Measurements from ENCODE around the gene JAKMIP1. TPM values are rescaled to one million over a fixed set of nuclear protein-coding genes. Genes with fewer than 3 reads are reported as not detected.

The JAKMIP1 gene
- total RNA-seq, 1 donor from 2014 or later: 11.3 TPM

DNA sequence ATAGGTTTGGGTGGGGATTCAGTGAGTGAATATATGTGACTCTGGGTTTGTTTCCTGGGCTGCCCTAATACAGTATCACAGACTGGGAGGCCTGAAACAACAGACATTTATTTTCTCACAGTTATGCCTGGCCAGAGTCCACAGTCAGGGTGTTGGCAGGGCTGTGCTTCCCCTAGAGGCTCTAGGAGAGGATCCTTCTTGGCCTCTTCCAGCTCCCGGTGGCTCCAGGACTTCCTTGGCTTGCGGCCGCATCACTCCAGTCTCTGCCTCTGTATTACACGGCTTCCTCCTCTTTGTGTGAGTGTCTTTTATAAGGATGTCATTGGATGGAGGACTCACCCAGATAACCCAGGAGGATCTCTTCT lies 5.2 kb upstream of the JAKMIP1 start:
- DNase-seq (ENCODE audit: low spot score): no peak
- intact Hi-C loops (cut with micrococcal nuclease): no loop called here
- H3K36me3 Mint-ChIP-seq (ENCODE audit: low read depth): peaks cover 4% of the 10 kb centered on the region
- peaks cover 4% of the 10 kb centered on the region for H3K9me3 Mint-ChIP-seq
- no peak overlapping the region for H3K27ac Mint-ChIP-seq
- H3K4me1 Mint-ChIP-seq (ENCODE audit: low read depth): peaks cover 7% of the 10 kb centered on the region
- no peak overlapping the region for H3K4me3 Mint-ChIP-seq (ENCODE audit: low read depth)
- peaks cover 20% of the 10 kb centered on the region for H3K27me3 Mint-ChIP-seq (ENCODE audit: low read depth)

DNA sequence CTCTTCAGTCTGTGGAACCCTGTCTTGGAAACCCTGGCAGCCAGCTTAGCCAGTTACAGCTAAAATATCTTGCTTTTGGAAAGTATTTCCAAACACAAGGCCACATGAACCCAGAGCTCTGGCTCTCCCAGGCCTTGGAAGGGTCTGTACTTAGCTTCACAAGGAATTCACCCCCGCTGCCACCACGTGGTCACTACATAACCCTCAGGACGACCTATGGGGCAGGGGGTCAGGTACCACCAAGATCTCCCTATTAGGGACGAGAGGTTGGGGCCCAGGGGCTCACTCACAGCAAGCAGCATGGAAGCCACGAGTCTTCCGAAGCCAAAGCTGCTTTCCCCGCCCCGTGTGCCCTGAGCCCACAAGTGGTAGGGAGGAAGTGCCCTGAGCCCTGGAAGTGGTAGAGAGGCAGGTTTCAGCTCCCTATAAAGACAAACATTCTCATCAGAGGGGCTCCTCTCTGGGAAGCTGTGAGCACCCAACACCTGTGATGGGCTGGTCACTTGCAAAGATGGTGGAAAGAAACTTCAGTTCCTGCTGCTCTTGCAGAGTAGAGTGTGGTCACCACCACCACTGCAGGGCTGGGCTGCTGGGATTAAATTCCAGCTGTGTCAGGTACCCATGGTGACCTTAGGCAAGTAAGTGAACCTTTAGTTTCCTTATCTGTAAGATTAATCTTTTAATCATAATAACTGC lies 4.7 kb upstream of the JAKMIP1 start:
- Mint-ChIP-seq H3K27me3 (ENCODE audit: low read depth) (peaks cover 20% of the 10 kb centered on the region), H3K36me3 (ENCODE audit: low read depth) (peaks cover 4% of the 10 kb centered on the region), H3K27ac (no peak overlapping the region), H3K4me1 (ENCODE audit: low read depth) (peaks cover 7% of the 10 kb centered on the region), H3K9me3 (peaks cover 4% of the 10 kb centered on the region), H3K4me3 (ENCODE audit: low read depth) (no peak overlapping the region)
- no peak for DNase-seq (ENCODE audit: low spot score)
- intact Hi-C loops (cut with micrococcal nuclease): no loop called here

DNA sequence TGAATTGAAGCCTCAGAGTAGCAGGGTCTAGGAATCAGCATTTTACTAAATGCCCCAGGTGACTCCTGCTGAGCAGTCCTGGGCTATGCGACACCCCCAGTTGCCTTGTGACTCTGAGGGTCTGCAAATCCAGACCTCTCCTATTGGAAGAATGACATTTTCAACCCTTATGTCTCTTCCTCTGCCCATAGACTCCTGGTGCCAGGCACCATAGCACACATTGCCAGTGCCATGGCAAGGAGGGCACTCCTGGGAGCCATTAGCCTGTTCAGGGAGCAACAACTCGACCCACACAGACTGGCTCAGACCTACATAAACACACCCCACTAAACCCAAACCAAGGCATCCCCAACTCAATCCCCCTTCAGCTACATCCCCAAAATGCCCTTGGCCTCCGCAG lies 3.7 kb upstream of the JAKMIP1 start:
- H3K36me3 Mint-ChIP-seq (ENCODE audit: low read depth): peaks cover 4% of the 10 kb centered on the region
- no peak overlapping the region for H3K4me3 Mint-ChIP-seq (ENCODE audit: low read depth)
- peaks cover 4% of the 10 kb centered on the region for H3K9me3 Mint-ChIP-seq
- H3K27me3 Mint-ChIP-seq (ENCODE audit: low read depth): peaks cover 20% of the 10 kb centered on the region
- intact Hi-C loops (cut with micrococcal nuclease): no loop called here
- peaks cover 7% of the 10 kb centered on the region for H3K4me1 Mint-ChIP-seq (ENCODE audit: low read depth)
- DNase-seq (ENCODE audit: low spot score): no peak
- no peak overlapping the region for H3K27ac Mint-ChIP-seq

DNA sequence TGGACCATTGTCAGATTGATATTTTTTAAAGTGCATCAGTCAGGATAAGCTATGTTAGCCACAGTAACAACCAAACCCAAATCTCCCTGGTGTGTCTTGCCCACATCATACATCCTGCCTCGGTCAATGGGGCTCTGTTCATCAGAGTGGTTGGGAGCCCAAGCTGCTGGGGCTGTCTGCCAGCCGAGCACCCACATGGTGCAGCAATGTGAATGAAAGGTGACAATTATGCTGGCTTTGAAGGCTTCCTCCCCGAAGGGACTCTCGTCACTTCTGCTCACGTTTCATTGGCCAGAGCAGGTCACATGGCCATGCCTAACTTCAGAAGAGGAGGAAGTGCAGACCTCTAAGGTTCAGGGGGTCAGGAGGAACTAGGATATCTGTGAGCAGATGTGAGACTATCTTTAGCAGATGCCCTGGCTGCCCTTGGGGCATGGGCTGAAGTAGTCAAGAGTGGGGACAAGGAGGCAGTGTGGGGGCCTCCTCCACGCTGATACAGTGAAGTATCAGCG lies 1.3 kb upstream of the JAKMIP1 start:
- Mint-ChIP-seq H3K4me1 (ENCODE audit: low read depth) (peaks cover 27% of the 10 kb centered on the region), H3K9me3 (peaks cover 4% of the 10 kb centered on the region), H3K27me3 (ENCODE audit: low read depth) (peaks cover 17% of the 10 kb centered on the region), H3K4me3 (ENCODE audit: low read depth) (peak overlapping the region; percentile 65), H3K36me3 (ENCODE audit: low read depth) (peaks cover 4% of the 10 kb centered on the region), H3K27ac (peak overlapping the region; percentile 34)
- no peak for DNase-seq (ENCODE audit: low spot score)
- intact Hi-C loops (cut with micrococcal nuclease): no loop called here

DNA sequence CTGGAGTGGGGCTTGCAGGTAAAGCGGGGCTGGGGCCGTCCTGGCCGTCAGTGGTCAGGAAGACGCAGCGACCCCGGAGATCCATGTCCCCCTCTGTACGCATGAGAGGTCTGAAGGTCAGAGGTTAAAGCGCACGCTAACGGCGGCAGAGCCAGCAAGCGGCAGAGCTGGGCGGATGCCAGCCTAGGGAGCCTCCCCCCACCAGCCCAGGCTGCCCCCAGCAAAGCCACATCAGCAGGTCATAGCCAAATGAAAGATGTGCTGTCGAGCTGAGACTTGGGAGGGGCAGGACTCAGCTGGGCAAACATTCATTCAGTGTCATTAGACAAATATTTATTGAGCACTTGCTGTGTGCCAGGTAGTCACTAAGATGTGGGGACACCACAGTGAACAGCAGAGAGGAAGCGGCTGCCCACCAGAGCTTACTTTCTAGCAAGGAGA lies 593 bp upstream of the JAKMIP1 start:
- no peak for DNase-seq (ENCODE audit: low spot score)
- Mint-ChIP-seq H3K4me3 (ENCODE audit: low read depth) (peak overlapping the region; percentile 60), H3K27ac (no peak overlapping the region), H3K36me3 (ENCODE audit: low read depth) (peaks cover 4% of the 10 kb centered on the region), H3K9me3 (peaks cover 4% of the 10 kb centered on the region), H3K4me1 (ENCODE audit: low read depth) (peaks cover 30% of the 10 kb centered on the region), H3K27me3 (ENCODE audit: low read depth) (peaks cover 17% of the 10 kb centered on the region)
- intact Hi-C loops (cut with micrococcal nuclease): no loop called here

DNA sequence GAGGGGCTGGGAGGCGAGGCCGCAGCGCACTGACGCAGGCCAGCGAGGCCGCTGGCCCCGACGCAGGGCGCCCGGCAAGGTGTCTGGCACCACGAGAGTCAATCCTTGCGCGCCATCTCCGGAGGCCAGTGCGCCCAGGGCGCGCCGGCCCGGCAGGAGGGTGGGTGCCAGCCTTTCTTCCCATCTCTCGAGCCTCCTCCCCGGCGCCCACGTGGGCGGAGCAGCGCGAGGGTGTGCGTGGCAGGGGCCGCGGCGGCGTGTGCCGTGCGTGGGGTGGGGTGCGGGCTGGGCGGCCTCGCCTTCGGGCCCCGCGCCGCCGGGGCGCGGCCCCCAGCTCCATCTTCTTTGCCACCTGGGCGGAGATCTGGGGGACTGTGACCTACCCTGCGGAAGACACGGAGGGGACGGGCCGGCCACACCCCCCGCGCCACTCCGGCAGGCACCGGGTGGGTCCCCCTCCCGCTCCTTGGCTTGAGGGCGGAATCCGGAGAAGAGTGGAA lies 877 bp downstream of the JAKMIP1 start:
- intact Hi-C loops (cut with micrococcal nuclease): loop anchor here (1.0 kb wide), 1 partner anchor 64 kb away; no protein-coding TSS in a partner anchor
- H3K36me3 Mint-ChIP-seq (ENCODE audit: low read depth): peaks cover 9% of the 10 kb centered on the region
- peak; percentile 29 for DNase-seq (ENCODE audit: low spot score)
- peak overlapping the region; percentile 38 for H3K27ac Mint-ChIP-seq
- H3K27me3 Mint-ChIP-seq (ENCODE audit: low read depth): peaks cover 17% of the 10 kb centered on the region
- H3K4me3 Mint-ChIP-seq (ENCODE audit: low read depth): peak overlapping the region; percentile 84
- peaks cover 4% of the 10 kb centered on the region for H3K9me3 Mint-ChIP-seq
- peaks cover 34% of the 10 kb centered on the region for H3K4me1 Mint-ChIP-seq (ENCODE audit: low read depth)

DNA sequence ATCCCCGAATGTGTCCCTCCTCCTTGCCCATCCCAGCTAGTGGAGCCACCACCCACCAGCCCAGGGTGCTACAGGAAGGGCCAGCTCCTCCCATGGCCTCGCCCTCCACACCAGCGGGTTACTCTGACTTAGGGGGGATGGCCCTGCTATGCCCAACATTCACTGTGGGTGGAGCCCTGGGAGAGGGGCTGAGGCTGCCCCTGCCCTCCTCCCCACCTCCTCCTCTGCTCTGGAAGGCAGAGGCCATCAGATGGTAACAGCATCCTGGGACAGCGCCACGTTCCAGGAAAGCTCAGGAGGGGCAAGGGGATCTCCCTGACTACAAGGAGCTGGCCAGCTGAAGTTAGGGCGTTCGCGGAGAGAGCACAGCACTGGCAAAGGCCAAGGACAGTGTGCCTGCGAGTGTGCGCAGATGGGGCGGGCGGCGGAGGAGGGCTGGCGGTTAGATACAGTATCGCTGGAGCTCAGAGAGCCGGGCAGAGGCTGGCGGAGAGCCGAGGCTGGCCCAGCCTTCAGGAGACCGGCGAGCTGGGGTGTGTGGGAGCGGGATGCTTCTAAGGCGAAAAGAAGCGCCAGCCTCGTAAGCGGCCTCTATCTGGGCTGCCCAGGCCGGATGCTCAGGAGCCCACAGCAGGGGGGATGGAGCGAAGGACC lies 1.5 kb downstream of the JAKMIP1 start:
- peaks cover 34% of the 10 kb centered on the region for H3K4me1 Mint-ChIP-seq (ENCODE audit: low read depth)

DNA sequence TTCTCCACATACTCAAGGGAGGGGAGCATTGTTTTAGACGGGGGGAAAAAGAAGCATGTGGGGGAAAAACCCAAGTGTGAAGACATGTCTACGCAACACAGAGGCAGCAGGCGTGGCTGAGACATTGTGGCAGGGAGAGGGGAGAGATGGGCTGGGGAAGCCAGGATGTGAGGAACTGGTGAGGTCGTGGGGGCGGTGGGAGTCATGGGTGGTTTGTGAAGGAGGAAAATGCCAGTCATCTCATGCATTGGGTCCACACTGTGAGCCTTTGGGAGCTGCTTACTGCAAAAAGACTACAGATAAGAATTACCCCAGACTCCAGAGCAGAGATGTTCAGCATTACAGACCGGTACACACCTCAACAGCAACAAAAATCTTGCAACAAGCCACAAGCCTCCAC lies 2.1 kb downstream of the JAKMIP1 start:
- peak overlapping the region; percentile 84 for H3K4me3 Mint-ChIP-seq (ENCODE audit: low read depth)
- H3K27ac Mint-ChIP-seq: peak overlapping the region; percentile 38
- H3K4me1 Mint-ChIP-seq (ENCODE audit: low read depth): peaks cover 34% of the 10 kb centered on the region
- intact Hi-C loops (cut with micrococcal nuclease): loop anchor here (1.0 kb wide), 1 partner anchor 17 kb away; no protein-coding TSS in a partner anchor
- H3K36me3 Mint-ChIP-seq (ENCODE audit: low read depth): peaks cover 9% of the 10 kb centered on the region
- peaks cover 4% of the 10 kb centered on the region for H3K9me3 Mint-ChIP-seq
- no peak for DNase-seq (ENCODE audit: low spot score)
- H3K27me3 Mint-ChIP-seq (ENCODE audit: low read depth): peaks cover 17% of the 10 kb centered on the region

More for the DNA sequence above, 1.5 kb downstream of the JAKMIP1 start:
- intact Hi-C loops (cut with micrococcal nuclease): loop anchor here (1.0 kb wide), 2 partner anchors 18 to 64 kb away; no protein-coding TSS in a partner anchor
- Mint-ChIP-seq H3K9me3 (peaks cover 4% of the 10 kb centered on the region), H3K27me3 (ENCODE audit: low read depth) (peaks cover 17% of the 10 kb centered on the region), H3K36me3 (ENCODE audit: low read depth) (peaks cover 9% of the 10 kb centered on the region), H3K27ac (peak overlapping the region; percentile 38), H3K4me3 (ENCODE audit: low read depth) (peak overlapping the region; percentile 84)
- no peak for DNase-seq (ENCODE audit: low spot score)

DNA sequence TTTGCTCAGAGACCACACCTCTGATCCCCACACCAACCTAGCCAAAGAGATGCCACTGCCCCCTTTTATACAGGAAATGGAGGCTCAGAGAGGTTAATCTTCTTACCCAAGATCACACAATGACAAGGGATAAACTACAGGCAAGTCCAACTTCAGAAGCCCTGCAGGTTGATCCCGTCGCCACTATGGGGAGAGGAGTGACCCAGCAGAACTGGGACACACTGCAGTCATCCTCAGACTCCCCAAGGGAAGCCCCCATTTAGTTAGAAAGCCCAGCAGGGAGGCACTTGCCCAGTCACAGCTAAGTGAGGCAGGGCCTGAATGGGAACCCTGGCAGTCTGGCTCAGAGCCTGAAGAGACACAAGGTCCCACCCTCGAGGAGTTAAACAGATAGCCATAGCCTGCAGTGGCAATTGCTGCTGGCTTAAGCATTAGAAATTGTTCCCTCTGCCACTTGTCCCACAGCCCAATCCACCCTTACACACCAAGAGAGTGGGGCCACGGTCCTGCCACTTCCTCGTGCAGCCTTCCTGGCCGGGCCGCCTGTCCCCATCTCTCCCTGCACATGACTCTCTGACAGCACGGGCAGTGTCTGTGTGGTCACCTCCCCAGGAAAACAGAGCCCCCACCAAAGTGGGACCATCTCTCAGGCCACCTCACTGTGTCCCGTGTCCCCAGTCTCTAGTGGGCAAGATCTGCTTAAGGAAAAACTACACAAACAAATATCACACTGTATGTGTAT lies 2.7 kb downstream of the JAKMIP1 start:
- H3K4me3 Mint-ChIP-seq (ENCODE audit: low read depth): peak overlapping the region; percentile 84
- DNase-seq (ENCODE audit: low spot score): no peak
- peaks cover 4% of the 10 kb centered on the region for H3K9me3 Mint-ChIP-seq
- peaks cover 34% of the 10 kb centered on the region for H3K4me1 Mint-ChIP-seq (ENCODE audit: low read depth)
- peak overlapping the region; percentile 38 for H3K27ac Mint-ChIP-seq
- H3K27me3 Mint-ChIP-seq (ENCODE audit: low read depth): peaks cover 14% of the 10 kb centered on the region
- peaks cover 15% of the 10 kb centered on the region for H3K36me3 Mint-ChIP-seq (ENCODE audit: low read depth)
- intact Hi-C loops (cut with micrococcal nuclease): loop anchor here (1.0 kb wide), 1 partner anchor 16 kb away; no protein-coding TSS in a partner anchor

DNA sequence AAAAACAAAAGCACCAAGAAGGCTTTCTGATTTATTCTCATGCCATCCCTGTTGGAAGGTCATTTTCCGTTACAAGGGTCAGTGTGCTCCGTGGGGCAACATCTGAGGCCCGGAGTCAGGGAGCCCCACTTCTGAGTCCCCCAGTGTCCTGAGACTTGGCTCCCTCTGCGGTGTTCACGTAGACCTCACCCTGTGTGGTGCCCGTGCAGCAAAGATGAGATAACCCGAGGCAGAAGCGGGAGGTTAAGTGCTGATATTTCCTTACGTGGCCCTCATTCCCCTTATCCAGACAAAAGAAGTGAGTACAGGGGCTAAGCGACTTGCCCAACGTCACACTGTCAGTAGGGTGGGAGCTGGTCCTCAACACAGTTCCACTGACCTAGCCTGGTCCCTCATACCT lies 3.5 kb downstream of the JAKMIP1 start:
- Mint-ChIP-seq H3K36me3 (ENCODE audit: low read depth) (peaks cover 18% of the 10 kb centered on the region), H3K4me1 (ENCODE audit: low read depth) (peaks cover 38% of the 10 kb centered on the region), H3K4me3 (ENCODE audit: low read depth) (no peak overlapping the region), H3K27me3 (ENCODE audit: low read depth) (peaks cover 11% of the 10 kb centered on the region), H3K9me3 (peaks cover 4% of the 10 kb centered on the region), H3K27ac (no peak overlapping the region)
- no peak for DNase-seq (ENCODE audit: low spot score)
- intact Hi-C loops (cut with micrococcal nuclease): no loop called here

DNA sequence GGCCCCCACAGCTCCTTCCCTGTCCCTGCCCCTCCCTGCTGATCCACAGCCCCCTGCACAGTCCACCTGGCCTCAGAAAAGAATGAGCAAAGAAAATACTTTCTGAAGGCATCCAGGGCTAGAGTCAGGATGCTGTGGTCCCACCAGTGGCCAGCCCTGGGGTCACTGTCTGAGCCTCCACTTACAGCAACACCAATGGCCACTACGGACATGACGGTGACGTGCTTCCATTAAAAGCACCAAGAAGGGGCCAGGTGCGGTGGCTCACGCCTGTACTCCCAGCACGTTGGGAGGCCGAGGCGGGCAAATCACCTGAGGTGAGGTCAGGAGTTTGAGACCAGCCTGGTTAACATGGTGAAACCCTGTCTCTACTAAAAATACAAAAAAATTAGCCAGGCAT lies 4.0 kb downstream of the JAKMIP1 start:
- Mint-ChIP-seq H3K27me3 (ENCODE audit: low read depth) (peaks cover 7% of the 10 kb centered on the region), H3K4me1 (ENCODE audit: low read depth) (peaks cover 35% of the 10 kb centered on the region), H3K4me3 (ENCODE audit: low read depth) (no peak overlapping the region), H3K27ac (no peak overlapping the region), H3K36me3 (ENCODE audit: low read depth) (peaks cover 18% of the 10 kb centered on the region), H3K9me3 (peaks cover 4% of the 10 kb centered on the region)
- DNase-seq (ENCODE audit: low spot score): no peak
- intact Hi-C loops (cut with micrococcal nuclease): no loop called here

DNA sequence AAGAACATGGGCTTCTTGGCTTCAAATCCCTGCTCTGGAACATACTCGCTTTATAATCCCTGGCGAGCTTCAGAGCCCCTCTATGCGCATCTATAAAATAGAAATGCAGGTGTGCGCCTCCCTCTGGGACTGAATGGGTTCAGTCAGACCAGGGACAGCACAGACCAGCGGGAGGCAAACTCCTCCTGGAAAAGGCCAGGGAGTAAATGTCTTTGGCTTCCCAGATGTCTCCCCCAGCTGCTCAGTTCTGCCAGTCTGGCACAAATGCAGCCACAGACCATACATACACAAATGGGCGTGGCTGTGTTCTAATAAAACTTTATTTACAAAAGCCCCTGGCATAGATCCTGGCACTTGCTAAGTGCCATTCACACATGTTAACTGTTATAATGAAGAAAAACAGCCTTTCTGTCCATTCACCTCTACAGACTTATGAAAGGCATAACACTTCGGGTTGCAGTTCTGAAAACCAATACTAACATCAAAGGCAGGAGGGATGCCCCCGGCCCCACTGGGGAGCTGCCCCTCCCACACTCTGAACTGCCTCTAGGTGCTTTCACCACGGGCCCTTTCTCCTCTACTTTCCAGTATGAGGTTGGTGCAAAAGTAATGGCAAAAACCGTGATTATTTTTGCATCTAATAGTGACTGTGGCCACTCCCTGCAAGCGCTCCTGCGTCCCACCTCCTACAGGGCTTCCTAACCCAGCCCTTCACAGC lies 4.6 kb downstream of the JAKMIP1 start:
- Mint-ChIP-seq H3K4me1 (ENCODE audit: low read depth) (peaks cover 31% of the 10 kb centered on the region), H3K9me3 (no peaks in the 10 kb centered on the region), H3K27me3 (ENCODE audit: low read depth) (peaks cover 1% of the 10 kb centered on the region), H3K27ac (peak overlapping the region; percentile 5), H3K36me3 (ENCODE audit: low read depth) (peaks cover 14% of the 10 kb centered on the region), H3K4me3 (ENCODE audit: low read depth) (no peak overlapping the region)
- no peak for DNase-seq (ENCODE audit: low spot score)
- intact Hi-C loops (cut with micrococcal nuclease): no loop called here
